Coronary artery (tissue), 2 donors: ENCODE data around the gene ZNRF2.

ENCODE experiments used
- DNase-seq: peaks from one replicate; pipeline ENCODE4 v3.0.0-alpha.2; 2017; ENCODE audit warnings: low spot score
- H3K27ac ChIP-seq, 2 donors: fragments of 200-600 bp; sonication (generic); one replicate each; pipeline ENCODE4 v1.5.1; 2016 to 2019
- H3K4me3 ChIP-seq: fragments of 200-600 bp; sonication (generic); 2 replicates; pipeline ENCODE4 v1.5.1; 2016; ENCODE audit warnings: mild to moderate bottlenecking, moderate library complexity
- CTCF ChIP-seq: fragments of 200-600 bp; sonication (generic); IDR thresholded peaks from one replicate; pipeline ENCODE4 v1.5.1; 2019; ENCODE audit warnings: antibody characterized with exemption

The ZNRF2 gene

GRCh38 chr7:30303312-30304039 lies 19.1 kb downstream of the ZNRF2 start:
- TF ChIP-seq CTCF, result no peak
- no peak for DNase-seq
- Histone ChIP-seq H3K4me3 (no peak overlapping the region), H3K27ac (no peak overlapping the region)

GRCh38 chr7:30304177-30304884 lies 19.9 kb downstream of the ZNRF2 start:
- Histone ChIP-seq H3K27ac (no peak overlapping the region), H3K4me3 (no peak overlapping the region)
- no peak for DNase-seq
- no peak for TF ChIP-seq CTCF

GRCh38 chr7:30306976-30307375 lies 22.6 kb downstream of the ZNRF2 start:
- no peak overlapping the region for H3K4me3 ChIP-seq
- TF ChIP-seq CTCF, result no peak
- DNase-seq, result no peak
- no peak overlapping the region for H3K27ac ChIP-seq

- no peak for TF ChIP-seq CTCF
- no peak overlapping the region for H3K27ac ChIP-seq
- no peak for DNase-seq
- no peak overlapping the region for H3K4me3 ChIP-seq
Measured at GRCh38 chr7:30308389-30308788, 24.0 kb downstream of the ZNRF2 start.

GRCh38 chr7:30309302-30309701 lies 24.9 kb downstream of the ZNRF2 start:
- TF ChIP-seq CTCF, result no peak
- DNase-seq, result no peak
- Histone ChIP-seq H3K27ac (no peak overlapping the region), H3K4me3 (no peak overlapping the region)

GRCh38 chr7:30309842-30310435 lies 25.5 kb downstream of the ZNRF2 start:
- H3K4me3 ChIP-seq, result no peak overlapping the region
- no peak for DNase-seq
- TF ChIP-seq CTCF, result no peak
- H3K27ac ChIP-seq, result no peak overlapping the region
